Adrenal gland (tissue), 12 donors: ENCODE measurements around the gene TFB1M. TPM values are rescaled to one million over a fixed set of nuclear protein-coding genes. Genes with fewer than 3 reads are reported as not detected.

ENCODE experiments used
- DNase-seq, 7 donors: peaks; one replicate each; pipeline ENCODE4 v3.0.0-alpha.2; 2019 to 2020
- H3K27ac ChIP-seq, 5 donors: fragments of 200-600 bp; sonication (generic) in 4 of 5; 1 replicate in 3 of 5; 2 replicates in 2 of 5; pipeline versions ENCODE4 v1.5.1 to v1.8.0; 2016 to 2020; ENCODE audit warnings: mild to moderate bottlenecking in 1 of 5
- H3K27me3 ChIP-seq: fragments of 200-600 bp; 2 replicates; pipeline ENCODE4 v1.8.0; 2021
- H3K36me3 ChIP-seq, 2 donors: fragments of 200-600 bp; replicated peaks in 1 of 2; 1 replicate in 1 of 2; 2 replicates in 1 of 2; pipeline versions ENCODE4 v1.5.1 to v1.8.0; 2018 to 2022
- H3K4me1 ChIP-seq, 2 donors: fragments of 200-600 bp; replicated peaks in 1 of 2; 1 replicate in 1 of 2; 2 replicates in 1 of 2; pipeline versions ENCODE4 v1.5.1 to v1.8.0; 2018 to 2021
- H3K4me3 ChIP-seq, 4 donors: fragments of 200-600 bp; sonication (generic) in 3 of 4; one replicate each; pipeline ENCODE4 v1.5.1; 2016 to 2018
- H3K9me3 ChIP-seq, 3 donors: fragments of 200-600 bp; sonication (generic) in 1 of 3; replicated peaks in 1 of 3; 1 replicate in 2 of 3; 2 replicates in 1 of 3; pipeline versions ENCODE4 v1.5.1 to v1.8.0; 2016 to 2021
- CTCF ChIP-seq, 6 experiments: fragments of 450-650 bp in 4 of 6; fragments of 200-600 bp in 2 of 6; sonication (generic) in 1 of 6; IDR thresholded peaks; 1 replicate in 5 of 6; 2 replicates in 1 of 6; pipeline versions ENCODE4 v1.5.1 to v1.8.0; 2016 to 2021; ENCODE audit warnings: antibody characterized with exemption in 6 of 6, mild to moderate bottlenecking in 2 of 6, moderate library complexity in 1 of 6
- POLR2A ChIP-seq, 2 donors: fragments of 450-650 bp; IDR thresholded peaks; one replicate each; pipeline ENCODE4 v1.6.1; 2017; ENCODE audit warnings: antibody characterized with exemption in 2 of 2, mild to moderate bottlenecking in 2 of 2, moderate library complexity in 1 of 2
- WGBS, 4 donors: extraction: QIAGEN DNeasy Blood & Tissue Kit in 2 of 4; methylation state at CpG; one replicate each; pipeline versions ENCODE4 v1.1.5 to v1.1.7; 2013 to 2017; 5-methylcytosine and 5-hydroxymethylcytosine counted together
- intact Hi-C, 2 donors: fragments of 100-400 bp; cut with DNase I; formaldehyde crosslinking; loops; one replicate each; pipeline versions ENCODE4 v1.14.1 to v1.15.0; 2022 to 2023
- polyA plus RNA-seq, 3 donors: library from polyadenylated mRNA; stranded (reverse); fragments of 200-250 nt in 2 of 3; fragments of 350-450 nt in 1 of 3; fragmentation: Illumina TruSeq in 1 of 3; extraction: RNeasy Lipid Tissue Mini Kit (QIAGEN cat#74804) in 1 of 3; gene quantifications; one replicate each; pipeline ENCODE4 v1.2.3, GENCODE V29; 2013 to 2014
- total RNA-seq, 9 donors: library from RNA; depleted of rRNA in 4 of 9; stranded (reverse); fragments of >200 nt in 4 of 9; fragments of 120-200 nt in 1 of 9; fragmentation: NEBNext Ultra II Directional in 1 of 9; extraction: Animal tissue kit (Norgen Biotek cat#: 25700) in 1 of 9; gene quantifications; one replicate each; pipeline versions ENCODE4 v1.1.0 to v1.2.4, GENCODE V29; 2013 to 2023
- donor health status: healthy with polysubstance abuse.
- donor health status: Bipolar disorder and iron deficiency.
- donor health status: DM: yes; HTN: yes; CAD: no.
- donor health status: DM: no; HTN: no; CAD: no.
- donor health status: DM: no; HTN: no; CAD: no.
- donor health status: DM: yes; HTN: yes; CAD: no.

Gene TFB1M
- total and polyA plus RNA-seq, 12 donors, result 17.1 to 74.8 (median 49.8) TPM

- Histone ChIP-seq H3K4me3 (no peak overlapping the region), H3K4me1 (no peaks in the 10 kb centered on the region), H3K27me3 (no peaks in the 10 kb centered on the region), H3K9me3 (no peaks in the 10 kb centered on the region), H3K27ac (no peak overlapping the region), H3K36me3 (no peaks in the 10 kb centered on the region)
- WGBS, 4 donors, result 85 to 92% (median 89%) methylated on average over 6 of the region's 6 CpGs
- intact Hi-C loops, result loop anchor here (2.0 to 10.0 kb wide), 3 partner anchors 169 to 209 kb away; no protein-coding TSS in a partner anchor
- no peak for TF ChIP-seq POLR2A (IDR thresholded peaks at IDR 0.05)
- no peak for TF ChIP-seq CTCF (IDR thresholded peaks at IDR 0.05)
- no peak for DNase-seq
These were observed 11.6 kb upstream of the TFB1M start for GRCh38 chr6:155325700-155326516.

GRCh38 chr6:155324993-155325392 lies 10.7 kb upstream of the TFB1M start:
- H3K27ac ChIP-seq, result no peak overlapping the region
- H3K36me3 ChIP-seq, result no peaks in the 10 kb centered on the region
- no peaks in the 10 kb centered on the region for H3K9me3 ChIP-seq
- no peaks in the 10 kb centered on the region for H3K4me1 ChIP-seq
- no peaks in the 10 kb centered on the region for H3K27me3 ChIP-seq
- no peak for DNase-seq
- no peak overlapping the region for H3K4me3 ChIP-seq
- intact Hi-C loops, result loop anchor here (10.0 kb wide), 2 partner anchors 170 to 210 kb away; no protein-coding TSS in a partner anchor
- TF ChIP-seq POLR2A (IDR thresholded peaks at IDR 0.05) (no peak), CTCF (IDR thresholded peaks at IDR 0.05) (no peak)

GRCh38 chr6:155324172-155324571 lies 9.9 kb upstream of the TFB1M start:
- Histone ChIP-seq H3K36me3 (no peaks in the 10 kb centered on the region), H3K4me1 (no peaks in the 10 kb centered on the region), H3K27me3 (no peaks in the 10 kb centered on the region), H3K27ac (no peak overlapping the region), H3K9me3 (no peaks in the 10 kb centered on the region), H3K4me3 (no peak overlapping the region)
- 92 to 95% (median 95%) methylated on average over 2 of the region's 2 CpGs for WGBS, 4 donors
- TF ChIP-seq POLR2A (IDR thresholded peaks at IDR 0.05), result no peak
- TF ChIP-seq CTCF (IDR thresholded peaks at IDR 0.05), result no peak
- no peak for DNase-seq
- intact Hi-C loops, result loop anchor here (10.0 kb wide), 2 partner anchors 171 to 211 kb away; no protein-coding TSS in a partner anchor

- Histone ChIP-seq H3K9me3 (no peaks in the 10 kb centered on the region), H3K27ac (no peak overlapping the region), H3K27me3 (no peaks in the 10 kb centered on the region), H3K4me3 (peak overlapping the region in 1 of 4 donors; percentile 20), H3K36me3 (no peaks in the 10 kb centered on the region), H3K4me1 (peaks cover 0 to 12% of the 10 kb centered on the region in 2 donors)
- 72 to 90% (median 83%) methylated on average over 4 of the region's 4 CpGs for WGBS, 4 donors
- intact Hi-C loops, result loop anchor here (10.0 kb wide), 3 partner anchors 145 to 215 kb away; no protein-coding TSS in a partner anchor
- DNase-seq, result no peak
- TF ChIP-seq POLR2A (IDR thresholded peaks at IDR 0.05) (no peak), CTCF (IDR thresholded peaks at IDR 0.05) (no peak)
These were observed 5.6 kb upstream of the TFB1M start for GRCh38 chr6:155319902-155320301.
